SW 1271 (cell line): ENCODE results near the gene HOXC5.
A peak's percentile ranks its signal among the peaks of the same experiment; 100 is the strongest.

Experiments
- DNase-seq, 2 experiments: peaks; one replicate each; lab custom pipeline; 2025; lab: John Stamatoyannopoulos, UW

HOXC5 gene

DNA sequence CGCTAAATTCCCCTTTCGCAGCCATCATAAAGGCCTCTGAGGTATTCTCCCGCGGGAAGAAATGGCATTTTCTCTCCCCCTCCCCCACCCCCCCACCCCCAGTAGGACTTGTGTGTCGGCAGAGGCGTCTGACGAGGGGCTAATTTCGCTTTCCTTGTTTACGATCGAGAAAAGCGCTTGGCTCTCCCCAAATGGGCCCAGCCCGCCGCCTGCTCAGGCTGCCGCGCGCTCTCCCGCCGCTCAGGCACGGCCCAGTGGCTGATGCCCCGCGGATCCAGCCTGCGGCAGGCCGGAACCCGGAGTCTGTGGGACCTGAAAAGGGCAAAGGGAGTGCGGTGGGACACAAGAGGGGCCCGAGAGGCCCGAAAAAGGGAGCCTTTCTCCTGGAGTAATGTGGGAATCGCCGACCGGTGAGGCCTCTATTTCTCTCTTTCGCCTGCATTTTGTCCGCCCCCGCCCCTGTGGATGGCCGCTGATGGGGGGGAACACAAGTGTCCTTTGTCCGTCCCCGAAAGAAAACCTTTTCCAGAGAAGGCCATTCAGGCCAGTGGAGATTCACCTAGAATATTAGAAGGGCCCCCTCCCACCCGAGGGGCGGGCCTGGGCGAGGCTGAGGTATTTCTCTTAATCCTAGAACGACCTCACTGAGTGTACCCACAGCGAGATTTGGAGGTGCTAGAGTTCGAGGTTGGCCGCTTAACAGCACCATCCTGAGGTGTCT lies 13.6 kb upstream of the HOXC5 start:
- peak in 1 of 2 experiments; percentile 48 for DNase-seq

DNA sequence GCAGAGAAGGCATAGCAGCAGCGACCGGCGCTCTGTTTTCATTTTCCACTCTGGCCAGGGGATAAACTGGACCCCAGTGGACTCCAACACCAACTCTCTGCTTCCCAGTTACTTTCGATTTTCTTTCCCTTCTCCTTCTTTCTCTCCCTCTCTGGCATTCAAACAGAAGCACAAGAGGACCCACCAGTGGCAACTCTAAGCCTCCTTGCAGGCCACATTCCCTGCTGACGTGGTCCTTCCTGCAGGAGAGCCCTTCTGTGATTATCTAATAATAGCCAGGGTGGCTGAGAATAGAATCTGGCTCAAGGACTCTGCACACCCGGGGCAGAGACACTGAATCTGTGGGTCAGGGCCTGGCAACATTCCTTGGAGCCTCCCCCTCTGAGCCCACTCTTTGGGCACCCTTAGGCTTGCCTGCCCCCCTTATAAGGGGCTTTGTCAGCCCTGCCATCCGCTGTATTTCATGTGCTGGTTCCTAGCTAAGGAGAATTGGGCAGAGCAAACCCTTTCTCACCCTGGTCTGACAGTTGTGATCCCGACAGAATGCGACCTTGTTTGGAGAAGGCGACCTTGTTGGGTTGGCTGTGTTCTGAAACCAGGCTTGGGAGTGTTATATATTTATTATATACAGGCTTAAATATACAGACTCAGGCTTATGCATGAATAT lies 12.8 kb upstream of the HOXC5 start:
- DNase-seq, result peak in 1 of 2 experiments; percentile 48

DNA sequence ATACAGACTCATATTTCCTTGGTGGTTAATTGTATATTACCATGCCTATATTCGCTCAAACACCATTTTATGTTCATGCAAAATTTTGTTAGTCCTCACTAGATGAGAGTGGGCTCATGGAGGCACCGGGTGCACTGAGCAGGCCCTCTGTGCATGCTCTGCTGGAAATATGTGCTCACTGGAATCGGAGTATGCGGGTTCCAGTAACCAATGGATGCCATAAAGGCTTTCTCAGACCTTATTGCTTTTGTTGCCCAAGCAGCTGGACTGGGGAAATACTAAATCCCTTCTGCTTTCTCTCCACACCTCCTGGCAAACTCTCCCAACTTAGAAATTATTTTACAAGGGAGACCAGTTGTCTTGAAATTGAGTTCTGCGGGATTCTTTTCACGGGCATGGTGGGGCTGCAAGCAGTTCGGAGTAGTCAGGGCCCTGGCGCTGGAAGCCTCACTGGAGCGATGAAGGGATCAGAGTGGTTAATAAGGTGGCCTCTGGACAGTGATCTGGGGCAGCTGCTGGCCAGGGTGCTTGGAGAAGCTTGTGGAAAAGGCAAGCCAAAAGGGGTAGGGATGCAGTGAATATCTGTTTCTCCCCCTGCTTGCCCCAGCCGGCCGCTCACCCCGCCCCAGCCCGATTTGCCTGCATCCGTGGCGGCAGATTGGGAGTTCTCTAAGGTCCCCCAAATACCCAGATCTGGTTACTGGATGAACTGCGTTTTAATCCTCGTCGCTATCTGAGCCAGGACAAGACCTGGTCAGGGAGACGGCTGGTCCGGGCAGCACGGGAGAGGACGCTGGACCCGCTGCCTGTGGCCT lies 12.1 kb upstream of the HOXC5 start:
- DNase-seq, result no peak

DNA sequence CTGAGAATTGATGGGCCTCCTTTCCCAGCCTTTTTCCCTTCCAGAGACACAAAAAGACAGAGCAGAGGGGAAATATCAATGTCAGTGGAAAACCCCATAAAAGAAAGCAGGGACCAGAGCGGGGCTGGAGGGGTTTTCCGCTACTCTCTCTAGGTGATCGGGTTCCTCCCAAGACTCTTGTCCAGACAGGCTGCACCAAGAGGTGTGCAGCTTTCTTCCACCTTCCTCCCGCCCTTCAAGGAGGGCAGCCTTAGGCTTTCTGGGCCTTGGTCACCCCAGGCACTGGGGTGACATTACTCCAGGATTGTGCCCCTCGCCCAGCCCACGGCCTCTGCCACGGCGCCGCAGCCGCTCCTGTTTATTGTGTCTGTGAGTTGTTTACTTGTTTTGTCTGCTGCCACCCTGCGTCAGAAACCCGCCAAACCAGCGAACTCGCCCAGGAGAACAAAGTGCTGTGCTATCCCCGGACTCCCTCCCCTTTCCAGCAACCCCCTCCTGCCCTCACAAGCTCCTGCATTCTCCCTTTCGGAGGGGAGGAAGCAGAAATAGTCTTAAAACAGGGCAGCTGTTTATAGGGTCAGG lies 11.3 kb upstream of the HOXC5 start:
- peak in 1 of 2 experiments; percentile 37 for DNase-seq

DNA sequence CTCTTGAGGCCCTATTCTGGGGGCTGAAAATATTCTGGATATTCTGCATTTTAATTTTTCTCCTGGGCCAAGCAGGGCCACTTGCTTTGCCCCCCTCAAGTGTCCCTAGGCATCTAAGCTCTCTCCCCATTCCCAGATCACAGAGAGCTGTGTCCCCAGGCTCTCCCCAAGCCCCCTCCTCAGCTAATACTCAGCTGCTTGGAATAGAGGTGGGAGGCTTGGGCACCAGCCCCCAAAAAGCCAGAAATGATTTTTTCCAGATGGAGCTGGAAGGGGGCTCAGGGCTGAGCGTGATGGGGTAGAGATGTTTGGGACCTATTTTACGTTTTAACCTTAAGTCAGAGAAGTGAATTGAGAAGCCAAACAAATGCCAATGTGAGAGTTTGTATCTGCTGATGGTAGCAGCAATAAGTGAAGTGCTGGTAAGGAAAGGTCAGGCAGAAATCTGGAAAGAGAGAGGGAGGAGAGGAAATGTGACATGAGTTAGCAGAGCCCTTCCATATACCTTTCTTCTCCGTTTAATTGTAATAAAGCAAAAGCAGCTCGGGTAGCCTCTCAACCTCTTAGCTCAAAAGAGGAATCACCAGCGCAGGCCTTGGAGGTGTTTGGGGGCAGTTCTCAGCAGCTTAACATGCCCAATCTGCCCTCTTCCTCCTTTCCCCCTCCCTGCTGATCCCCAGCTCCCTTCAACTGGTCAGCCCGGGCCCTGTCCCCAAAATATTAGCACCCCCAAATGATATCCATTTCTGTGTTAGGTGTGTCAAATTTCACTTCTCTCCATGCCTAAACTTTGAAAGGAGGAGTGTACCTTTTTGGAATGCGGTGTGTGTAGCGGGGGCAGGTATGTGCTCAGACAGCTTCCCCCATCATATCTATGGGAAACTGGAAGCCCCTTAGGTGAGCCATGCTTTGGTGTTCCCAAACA lies 9.6 kb upstream of the HOXC5 start:
- DNase-seq, result no peak

DNA sequence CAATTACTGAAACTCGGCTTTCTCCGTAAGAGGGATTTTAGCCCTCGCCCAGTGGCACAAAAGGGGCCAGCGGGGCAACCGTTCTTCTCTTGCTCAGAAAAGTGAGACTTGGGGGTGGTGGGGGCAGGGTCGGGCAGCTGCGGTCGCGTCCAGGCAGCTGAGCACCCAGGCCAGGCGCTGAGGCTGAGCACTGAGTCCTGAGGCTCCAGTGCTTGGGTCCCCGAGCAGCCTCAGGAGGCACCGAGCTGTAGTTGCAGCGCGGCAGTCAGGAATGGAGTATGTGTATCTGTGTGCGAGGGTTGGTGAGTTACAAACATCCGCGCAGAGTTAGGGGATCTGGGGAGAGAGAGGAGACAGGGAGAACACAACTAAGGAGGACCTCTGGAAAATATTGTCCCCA lies 8.7 kb upstream of the HOXC5 start:
- DNase-seq, result no peak

DNA sequence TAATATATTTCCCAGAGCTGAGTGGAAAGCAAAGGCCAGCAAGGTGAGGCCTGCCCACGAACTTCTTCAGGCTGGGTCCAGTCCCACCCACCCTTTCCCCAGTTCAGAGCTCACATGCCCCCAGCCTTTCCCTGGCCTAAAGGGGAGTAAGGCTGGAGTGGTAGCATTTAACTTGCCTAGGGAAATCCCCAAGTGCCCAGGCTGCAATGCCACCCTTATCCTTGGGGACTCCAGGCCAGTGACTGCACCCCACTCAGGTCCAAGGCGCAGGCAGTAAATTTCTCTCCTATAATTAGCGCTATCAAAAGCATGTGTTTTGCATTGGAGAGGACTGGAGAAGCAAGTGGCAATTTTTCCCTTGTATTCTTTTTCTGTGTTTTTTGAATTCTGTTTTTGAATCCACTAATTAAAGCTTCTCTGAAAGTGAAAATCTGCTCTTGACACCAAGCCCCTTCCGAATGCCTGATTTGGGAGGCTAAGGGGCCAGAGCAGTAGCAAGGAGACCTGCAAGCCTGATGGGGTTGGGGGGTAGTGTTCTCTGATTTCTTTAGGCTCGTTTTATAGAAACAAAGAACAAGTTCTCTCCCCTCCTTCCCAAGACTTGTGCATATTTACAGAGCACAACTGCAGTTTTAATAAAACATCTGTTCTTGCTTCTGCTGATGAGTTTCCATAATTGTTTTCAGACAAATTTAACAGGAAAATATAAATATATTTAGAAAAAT lies 8.1 kb upstream of the HOXC5 start:
- no peak for DNase-seq

DNA sequence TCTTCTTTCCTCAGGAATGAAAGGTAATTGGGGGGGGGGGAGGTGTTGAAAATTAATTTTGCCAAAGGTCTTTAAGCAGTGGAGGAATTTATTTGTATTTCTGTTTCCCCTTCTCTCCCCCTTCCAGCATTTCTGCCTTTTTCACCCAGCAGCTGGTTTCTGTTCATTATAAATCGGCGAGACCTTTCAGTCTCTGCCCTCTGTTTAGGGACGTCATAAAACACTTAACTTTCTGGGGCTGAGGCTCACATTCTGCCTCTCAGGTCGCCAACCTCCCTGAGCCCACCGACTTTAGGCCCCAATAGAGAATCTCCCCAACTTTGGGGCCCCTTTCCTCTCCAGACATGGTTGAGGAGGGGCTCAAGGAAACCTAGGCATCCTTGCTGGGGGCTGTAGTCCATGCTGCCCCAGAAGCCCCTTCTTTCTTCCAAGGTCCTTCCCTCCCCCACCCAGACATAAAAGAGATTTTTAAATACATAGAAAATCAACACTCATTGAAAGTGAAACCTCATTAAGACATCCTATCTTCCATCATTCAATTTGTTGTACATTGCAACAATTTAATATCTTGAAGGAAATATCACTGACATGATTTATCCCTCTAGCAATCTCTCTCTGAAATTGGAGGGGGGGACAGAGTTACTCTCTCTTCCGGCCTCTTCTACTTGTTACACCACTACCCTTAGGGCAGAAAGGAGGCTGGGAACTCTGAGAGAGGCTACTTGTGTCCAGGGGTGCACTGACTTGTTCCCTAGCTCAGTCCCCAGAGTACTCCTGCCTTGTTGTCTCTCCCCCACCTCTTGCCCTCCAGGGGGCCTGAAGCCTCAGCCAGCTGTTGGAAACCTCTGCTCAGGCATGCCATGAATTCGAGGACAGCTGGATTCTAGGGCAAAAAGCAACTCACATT lies 7.1 kb upstream of the HOXC5 start:
- no peak for DNase-seq

DNA sequence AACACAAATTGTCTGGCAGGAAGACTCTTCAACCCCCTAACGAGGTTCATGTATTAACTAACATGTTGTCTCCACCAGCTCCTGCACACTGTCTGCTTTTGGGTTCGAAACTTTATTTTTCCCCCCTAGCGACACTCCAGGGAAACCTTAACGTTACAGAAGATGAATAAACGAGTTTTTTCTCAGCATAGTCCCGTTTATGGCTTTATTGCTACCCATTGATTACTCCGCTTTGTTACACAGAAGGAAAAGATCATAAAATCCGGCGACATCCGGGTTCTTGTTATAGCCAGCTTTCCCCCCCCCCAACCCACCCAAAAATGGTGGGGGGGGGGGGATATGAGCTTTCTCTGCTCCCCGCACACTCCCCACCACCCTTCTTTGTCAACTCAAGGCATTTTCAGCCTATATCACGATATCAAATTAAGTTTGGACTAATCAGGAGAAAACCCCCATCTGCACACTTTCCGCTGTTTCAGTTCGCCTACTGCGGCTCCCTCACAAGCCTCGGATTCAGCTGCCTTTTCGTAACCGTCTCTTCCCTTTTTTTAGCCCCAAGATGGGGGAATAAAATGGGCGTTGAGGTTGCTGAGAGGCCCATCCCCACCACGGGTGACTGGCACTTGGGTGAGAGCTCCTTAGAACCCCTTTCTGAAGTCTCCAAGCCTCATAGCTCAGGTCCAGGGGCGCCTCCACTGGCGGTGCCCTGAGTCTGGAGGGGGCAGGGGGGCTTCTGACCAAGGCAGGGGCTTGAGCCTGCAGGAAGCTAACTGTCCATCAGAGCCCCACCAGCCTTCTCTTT lies 6.0 kb upstream of the HOXC5 start:
- no peak for DNase-seq

DNA sequence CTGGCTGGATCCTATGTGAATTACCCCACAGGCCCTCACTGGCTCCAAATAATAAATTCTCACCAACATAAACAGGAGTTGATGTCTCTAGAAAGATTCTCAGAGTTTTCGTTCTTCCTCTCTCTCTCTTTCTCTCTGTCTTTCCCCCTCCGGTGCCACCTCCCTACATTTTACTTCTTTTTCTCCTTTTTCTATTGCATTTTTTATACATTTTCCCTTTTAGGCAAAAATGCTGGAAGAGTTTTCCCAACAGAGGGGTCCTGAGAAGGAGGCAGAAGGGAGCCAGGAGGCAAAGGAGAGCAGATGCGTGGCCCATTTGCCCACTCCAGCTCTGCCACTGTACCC lies 5.4 kb upstream of the HOXC5 start:
- DNase-seq, result no peak

DNA sequence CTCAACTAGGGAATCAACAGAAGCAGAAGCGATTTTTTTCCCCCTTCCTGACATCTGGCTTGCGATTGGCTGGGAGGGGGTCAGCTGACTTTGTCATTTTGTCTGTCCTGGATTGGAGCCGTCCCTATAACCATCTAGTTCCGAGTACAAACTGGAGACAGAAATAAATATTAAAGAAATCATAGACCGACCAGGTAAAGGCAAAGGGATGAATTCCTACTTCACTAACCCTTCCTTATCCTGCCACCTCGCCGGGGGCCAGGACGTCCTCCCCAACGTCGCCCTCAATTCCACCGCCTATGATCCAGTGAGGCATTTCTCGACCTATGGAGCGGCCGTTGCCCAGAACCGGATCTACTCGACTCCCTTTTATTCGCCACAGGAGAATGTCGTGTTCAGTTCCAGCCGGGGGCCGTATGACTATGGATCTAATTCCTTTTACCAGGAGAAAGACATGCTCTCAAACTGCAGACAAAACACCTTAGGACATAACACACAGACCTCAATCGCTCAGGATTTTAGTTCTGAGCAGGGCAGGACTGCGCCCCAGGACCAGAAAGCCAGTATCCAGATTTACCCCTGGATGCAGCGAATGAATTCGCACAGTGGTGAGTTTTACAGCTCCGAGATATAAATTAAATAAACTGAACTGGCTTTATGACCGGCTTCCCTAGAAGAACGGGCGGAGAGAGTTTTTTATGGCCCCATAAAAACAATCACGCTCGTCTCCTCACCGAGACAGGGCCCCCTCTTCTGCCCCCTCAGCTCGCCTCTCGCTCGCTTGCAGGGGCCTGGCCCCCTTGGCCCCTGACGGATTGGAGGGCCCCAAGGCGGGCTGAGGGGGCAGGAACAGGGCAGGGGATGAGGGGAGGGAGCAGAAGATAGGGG lies 4.3 kb upstream of the HOXC5 start, which contains the start of gene HOXC6:
TSS of gene HOXC6 (plus strand) at position 127 of the 888 bp plus-strand sequence. CDS start at position 209, 82 bp downstream.
- no peak for DNase-seq

DNA sequence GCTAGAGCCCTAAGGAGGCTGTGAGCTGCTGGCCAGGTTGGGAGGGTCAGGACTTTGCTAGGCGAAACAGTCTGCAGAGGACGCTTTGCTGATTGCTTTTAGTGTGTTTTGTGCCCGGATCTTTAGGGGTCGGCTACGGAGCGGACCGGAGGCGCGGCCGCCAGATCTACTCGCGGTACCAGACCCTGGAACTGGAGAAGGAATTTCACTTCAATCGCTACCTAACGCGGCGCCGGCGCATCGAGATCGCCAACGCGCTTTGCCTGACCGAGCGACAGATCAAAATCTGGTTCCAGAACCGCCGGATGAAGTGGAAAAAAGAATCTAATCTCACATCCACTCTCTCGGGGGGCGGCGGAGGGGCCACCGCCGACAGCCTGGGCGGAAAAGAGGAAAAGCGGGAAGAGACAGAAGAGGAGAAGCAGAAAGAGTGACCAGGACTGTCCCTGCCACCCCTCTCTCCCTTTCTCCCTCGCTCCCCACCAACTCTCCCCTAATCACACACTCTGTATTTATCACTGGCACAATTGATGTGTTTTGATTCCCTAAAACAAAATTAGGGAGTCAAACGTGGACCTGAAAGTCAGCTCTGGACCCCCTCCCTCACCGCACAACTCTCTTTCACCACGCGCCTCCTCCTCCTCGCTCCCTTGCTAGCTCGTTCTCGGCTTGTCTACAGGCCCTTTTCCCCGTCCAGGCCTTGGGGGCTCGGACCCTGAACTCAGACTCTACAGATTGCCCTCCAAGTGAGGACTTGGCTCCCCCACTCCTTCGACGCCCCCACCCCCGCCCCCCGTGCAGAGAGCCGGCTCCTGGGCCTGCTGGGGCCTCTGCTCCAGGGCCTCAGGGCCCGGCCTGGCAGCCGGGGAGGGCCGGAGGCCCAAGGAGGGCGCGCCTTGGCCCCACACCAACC lies 3.1 kb upstream of the HOXC5 start:
- no peak for DNase-seq

DNA sequence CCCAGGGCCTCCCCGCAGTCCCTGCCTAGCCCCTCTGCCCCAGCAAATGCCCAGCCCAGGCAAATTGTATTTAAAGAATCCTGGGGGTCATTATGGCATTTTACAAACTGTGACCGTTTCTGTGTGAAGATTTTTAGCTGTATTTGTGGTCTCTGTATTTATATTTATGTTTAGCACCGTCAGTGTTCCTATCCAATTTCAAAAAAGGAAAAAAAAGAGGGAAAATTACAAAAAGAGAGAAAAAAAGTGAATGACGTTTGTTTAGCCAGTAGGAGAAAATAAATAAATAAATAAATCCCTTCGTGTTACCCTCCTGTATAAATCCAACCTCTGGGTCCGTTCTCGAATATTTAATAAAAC lies 2.4 kb upstream of the HOXC5 start:
- no peak for DNase-seq

DNA sequence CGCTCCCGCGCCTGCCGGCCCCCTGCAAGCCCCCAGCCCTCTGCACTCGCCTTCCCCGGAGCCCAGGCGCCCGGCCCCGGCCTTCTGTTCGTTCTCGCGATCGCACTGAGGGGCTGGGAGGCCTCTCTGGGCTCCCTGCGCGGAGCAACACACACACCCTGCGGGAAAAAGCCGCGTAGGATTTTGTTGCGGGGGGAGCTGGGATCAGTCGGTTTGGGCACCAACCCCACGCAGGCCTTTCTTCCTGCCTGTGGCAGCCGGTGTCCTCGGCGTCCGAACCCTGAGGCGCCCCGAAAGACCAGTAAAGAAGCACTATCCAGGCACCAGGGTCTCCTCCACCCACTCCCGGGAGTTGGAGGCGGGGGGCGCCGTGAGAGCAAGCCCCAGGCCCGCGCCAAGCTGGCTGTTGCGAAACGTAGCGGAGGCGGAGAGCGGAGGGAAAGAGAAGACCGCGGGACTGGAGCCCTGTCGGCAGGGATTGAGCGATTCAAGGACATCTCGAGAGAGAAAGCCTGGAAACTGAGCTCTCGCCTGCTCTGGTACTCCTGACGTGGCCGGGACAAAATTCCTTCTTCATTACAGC lies 1.9 kb upstream of the HOXC5 start:
- DNase-seq, result no peak

DNA sequence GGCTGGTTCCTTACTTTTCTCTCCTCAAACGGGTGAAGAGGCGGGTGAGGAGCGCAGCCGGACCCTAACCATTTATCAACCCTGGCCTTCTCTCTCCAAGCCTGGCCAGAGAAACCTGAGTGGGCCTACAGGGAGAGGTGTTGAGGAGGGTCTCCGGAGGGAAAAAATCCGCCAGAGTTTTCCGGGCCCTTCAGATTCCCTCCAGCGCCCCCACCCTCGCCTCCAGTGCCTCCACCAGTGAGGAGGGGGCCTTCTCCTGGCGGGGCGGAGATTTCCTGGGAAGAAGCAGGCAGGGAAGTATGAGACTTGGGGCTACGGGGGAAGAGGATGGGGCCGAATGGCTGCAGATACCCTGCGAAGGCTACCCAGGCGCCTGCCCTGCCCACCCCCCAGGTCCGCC lies 1.4 kb upstream of the HOXC5 start:
- DNase-seq, result no peak

DNA sequence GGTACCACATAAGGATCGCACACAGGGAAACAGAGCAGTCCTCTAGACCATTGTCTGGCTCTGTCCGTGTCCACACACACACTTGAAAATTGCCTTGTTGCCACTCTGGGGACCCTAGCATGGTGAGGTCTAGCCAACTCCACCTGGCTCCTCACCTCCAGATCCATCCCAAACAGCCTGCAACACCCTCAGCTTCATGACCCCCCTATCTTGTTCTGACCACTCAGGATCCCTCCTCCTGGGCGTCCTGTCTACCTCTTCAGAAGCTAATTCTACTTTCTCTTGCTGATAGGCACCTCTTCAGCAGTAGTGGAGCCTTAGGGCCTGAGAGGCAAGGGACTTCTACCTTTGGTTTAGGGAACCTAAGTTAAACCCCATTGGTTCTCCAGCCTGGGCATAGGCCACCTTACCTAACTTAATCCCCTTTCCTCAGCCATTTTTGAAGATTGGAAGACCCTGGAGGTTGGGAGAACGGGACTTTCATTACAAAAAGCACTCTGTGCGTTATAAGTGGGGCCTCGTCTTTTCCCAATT lies 697 bp upstream of the HOXC5 start:
- no peak for DNase-seq
